Loucy (cell line): ENCODE measurements around the gene UNC5C.

ENCODE experiments used
- EZH2phosphoT487 ChIP-seq: fragments of 200-600 bp; IDR thresholded peaks from 2 replicates; pipeline ENCODE4 v1.6.1; 2018; ENCODE audit warnings: antibody characterized with exemption, mild to moderate bottlenecking, moderate library complexity, borderline replicate concordance
- TF ChIP-seq, protein P1 (sequence below): fragments of 200-600 bp; sonication (generic); conservative IDR thresholded peaks from 2 replicates; pipeline ENCODE4 v1.5.1; 2014; ENCODE audit warnings: mild to moderate bottlenecking, antibody characterized with exemption, low read length

- TF ChIP-seq, protein P1, sequence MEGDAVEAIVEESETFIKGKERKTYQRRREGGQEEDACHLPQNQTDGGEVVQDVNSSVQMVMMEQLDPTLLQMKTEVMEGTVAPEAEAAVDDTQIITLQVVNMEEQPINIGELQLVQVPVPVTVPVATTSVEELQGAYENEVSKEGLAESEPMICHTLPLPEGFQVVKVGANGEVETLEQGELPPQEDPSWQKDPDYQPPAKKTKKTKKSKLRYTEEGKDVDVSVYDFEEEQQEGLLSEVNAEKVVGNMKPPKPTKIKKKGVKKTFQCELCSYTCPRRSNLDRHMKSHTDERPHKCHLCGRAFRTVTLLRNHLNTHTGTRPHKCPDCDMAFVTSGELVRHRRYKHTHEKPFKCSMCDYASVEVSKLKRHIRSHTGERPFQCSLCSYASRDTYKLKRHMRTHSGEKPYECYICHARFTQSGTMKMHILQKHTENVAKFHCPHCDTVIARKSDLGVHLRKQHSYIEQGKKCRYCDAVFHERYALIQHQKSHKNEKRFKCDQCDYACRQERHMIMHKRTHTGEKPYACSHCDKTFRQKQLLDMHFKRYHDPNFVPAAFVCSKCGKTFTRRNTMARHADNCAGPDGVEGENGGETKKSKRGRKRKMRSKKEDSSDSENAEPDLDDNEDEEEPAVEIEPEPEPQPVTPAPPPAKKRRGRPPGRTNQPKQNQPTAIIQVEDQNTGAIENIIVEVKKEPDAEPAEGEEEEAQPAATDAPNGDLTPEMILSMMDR: no peak
- TF ChIP-seq EZH2phosphoT487: no peak
Observed at GRCh38 chr4:95159384-95159783, 389.4 kb downstream of the UNC5C start.
